IMR-90 (cell line): ENCODE data around the gene GAPVD1. TPM values are rescaled to one million over a fixed set of nuclear protein-coding genes. Genes with fewer than 3 reads are reported as not detected.
"Not testable (repeated sequence)": the region's sequence is repeated elsewhere in the genome, so short reads cannot be mapped to it uniquely, and the experiment has no call there.

Experiments
- ATAC-seq: fragments of 200-7000 bp; cut with Tn5 transposase; 2 replicates; pipeline ENCODE4 v1.9.1; 2020; ENCODE audit warnings: low read depth, mild to moderate bottlenecking, moderate library complexity
- BruUV-seq: library from RNA; stranded (reverse); fragments of 400-500 nt; replicated peaks from 2 replicates; lab custom pipeline; 2021; lab: Mats Ljungman, UMichigan
- CTCF ChIA-PET: fragments of 300-600 bp; formaldehyde crosslinking; extraction: SDS; loops from one replicate; lab custom pipeline; 2021; ENCODE audit warnings: antibody characterized with exemption; lab: Yijun Ruan, JAX
- POLR2A ChIA-PET: fragments of 300-600 bp; sonication (Branson Sonifier 250); formaldehyde crosslinking; loops from one replicate; lab custom pipeline; 2022; ENCODE audit warnings: antibody characterized with exemption; ENCODE audit not compliant: unreplicated experiment; lab: Charles Lee
- DNase-seq: peaks from one replicate; pipeline ENCODE4 v3.0.0; 2013
- H2AFZ ChIP-seq: replicated peaks from 2 replicates; pipeline ENCODE3; 2013; ENCODE audit warnings: low read length, mild to moderate bottlenecking; ENCODE audit not compliant: poor library complexity
- H2AK5ac ChIP-seq: 2 replicates; pipeline ENCODE4 v1.6.1; 2013; ENCODE audit warnings: low read depth, low read length, inconsistent platforms
- H2AK9ac ChIP-seq: replicated peaks from 2 replicates; pipeline ENCODE3; 2013; ENCODE audit warnings: mild to moderate bottlenecking, low read depth, low read length, moderate library complexity; ENCODE audit not compliant: poor library complexity
- H2BK120ac ChIP-seq: 2 replicates; pipeline ENCODE4 v1.6.1; 2013; ENCODE audit warnings: low read depth, low read length, inconsistent platforms
- H2BK15ac ChIP-seq: 3 replicates; pipeline ENCODE4 v1.6.1; 2013; ENCODE audit warnings: low read depth, low read length, inconsistent platforms
- H2BK20ac ChIP-seq: 2 replicates; pipeline ENCODE4 v1.6.1; 2013; ENCODE audit warnings: low read depth, mild to moderate bottlenecking, inconsistent platforms, low read length, moderate library complexity
- H2BK5ac ChIP-seq: 2 replicates; pipeline ENCODE4 v1.6.1; 2013; ENCODE audit warnings: mild to moderate bottlenecking, low read depth, low read length, inconsistent platforms; ENCODE audit not compliant: poor library complexity, severe bottlenecking
- H3K14ac ChIP-seq: replicated peaks from 2 replicates; pipeline ENCODE4 v1.6.1; 2013; ENCODE audit warnings: low read depth, low read length, inconsistent platforms
- H3K18ac ChIP-seq: 2 replicates; pipeline ENCODE4 v1.6.1; 2013; ENCODE audit warnings: low read depth, low read length, control low read depth
- H3K23ac ChIP-seq: 2 replicates; pipeline ENCODE4 v1.6.1; 2013; ENCODE audit warnings: low read depth, low read length, inconsistent platforms
- H3K27ac ChIP-seq: 2 replicates; pipeline ENCODE4 v1.5.1; 2013; ENCODE audit warnings: mild to moderate bottlenecking, control low read depth, low read length; ENCODE audit not compliant: insufficient read depth
- H3K27me3 ChIP-seq: 2 replicates; pipeline ENCODE4 v1.6.1; 2013; ENCODE audit warnings: low read length; ENCODE audit not compliant: control insufficient read depth, insufficient read depth
- H3K36me3 ChIP-seq: 2 replicates; pipeline ENCODE4 v1.6.1; 2013; ENCODE audit warnings: low read length, mixed read lengths; ENCODE audit not compliant: control insufficient read depth, insufficient read depth
- H3K4ac ChIP-seq: 2 replicates; pipeline ENCODE4 v1.6.1; 2013; ENCODE audit warnings: low read depth, low read length, inconsistent platforms
- H3K4me1 ChIP-seq: 2 replicates; pipeline ENCODE4 v1.6.1; 2013; ENCODE audit warnings: low read length, mixed read lengths; ENCODE audit not compliant: control insufficient read depth, insufficient read depth
- H3K4me2 ChIP-seq: 2 replicates; pipeline ENCODE4 v1.6.1; 2013; ENCODE audit warnings: low read depth, mild to moderate bottlenecking, control low read depth, low read length, moderate library complexity
- H3K4me3 ChIP-seq: 2 replicates; pipeline ENCODE4 v1.5.1; 2013; ENCODE audit warnings: low read depth, mild to moderate bottlenecking, control low read depth, low read length, moderate library complexity; ENCODE audit not compliant: insufficient read depth
- H3K56ac ChIP-seq: 2 replicates; pipeline ENCODE4 v1.6.1; 2013; ENCODE audit warnings: low read length, inconsistent platforms; ENCODE audit not compliant: insufficient read depth; ENCODE audit errors: extremely low read depth
- H3K79me1 ChIP-seq, 2 experiments: 2 replicates each; pipeline ENCODE4 v1.6.1; 2013; ENCODE audit warnings: low read length in 2 of 2, inconsistent platforms in 1 of 2, low read depth in 1 of 2
- H3K9ac ChIP-seq: 2 replicates; pipeline ENCODE4 v1.6.1; 2013; ENCODE audit warnings: low read depth, low read length, control low read depth
- H3K9me1 ChIP-seq: 2 replicates; pipeline ENCODE4 v1.6.1; 2013; ENCODE audit warnings: low read length, inconsistent platforms; ENCODE audit not compliant: insufficient read depth
- H3K9me3 ChIP-seq: 2 replicates; pipeline ENCODE4 v1.6.1; 2013; ENCODE audit warnings: low read length; ENCODE audit not compliant: control insufficient read depth, insufficient read depth
- H4K20me1 ChIP-seq: 2 replicates; pipeline ENCODE4 v1.6.1; 2013; ENCODE audit warnings: low read length, inconsistent platforms; ENCODE audit not compliant: insufficient read depth
- H4K5ac ChIP-seq: 2 replicates; pipeline ENCODE4 v1.6.1; 2013; ENCODE audit warnings: mild to moderate bottlenecking, low read depth, low read length, control low read depth
- H4K8ac ChIP-seq, 2 experiments: 2 replicates each; pipeline ENCODE4 v1.6.1; 2013; ENCODE audit warnings: low read depth in 2 of 2, low read length in 2 of 2, control low read depth in 1 of 2, inconsistent platforms in 1 of 2
- H4K91ac ChIP-seq: 2 replicates; pipeline ENCODE4 v1.6.1; 2013; ENCODE audit warnings: low read depth, low read length, inconsistent platforms; ENCODE audit not compliant: insufficient read depth
- WGBS, 2 experiments: methylation state at CpG; one replicate each; pipeline versions ENCODE4 v1.1.5 to v1.1.7; 2013; ENCODE audit warnings: missing lambda C conversion rate in 2 of 2; ENCODE audit not compliant: insufficient read length in 1 of 2; ENCODE audit errors: extremely low coverage in 2 of 2; 5-methylcytosine and 5-hydroxymethylcytosine counted together
- dilution Hi-C: fragments of 300-500 bp; cut with HindIII; formaldehyde crosslinking; loops from one replicate; pipeline ENCODE4 v1.14.3; 2018; ENCODE audit warnings: low sequenced_read_pairs; ENCODE audit not compliant: unreplicated experiment
- in situ Hi-C: fragments of 300-500 bp; cut with MboI; formaldehyde crosslinking; loops from 3 replicates; pipeline ENCODE4 v1.14.3; 2019; ENCODE audit warnings: low sequenced_read_pairs, inconsistent platforms, mixed read lengths
- intact Hi-C: fragments of 100-400 bp; cut with micrococcal nuclease; formaldehyde crosslinking; loops from 2 replicates; pipeline ENCODE4 v1.10.0; 2022
- polyA plus RNA-seq, 3 experiments: library from polyadenylated mRNA; depleted of rRNA; stranded (reverse); fragments of >200 nt; gene quantifications; 2 replicates each; pipeline ENCODE4 v1.2.3, GENCODE V29; 2012; ENCODE audit warnings: low replicate concordance in 1 of 3
- total RNA-seq: library from RNA; depleted of rRNA; stranded (reverse); fragments of >200 nt; gene quantifications from 2 replicates; pipeline ENCODE4 v1.2.3, GENCODE V29; 2012

Gene GAPVD1
- total and polyA plus RNA-seq, 2 of the 4 experiments (the other 2 are of a cell fraction) = 13.8 to 50.9 TPM

GRCh38 chr9:125286935-125287433, 25.4 kb downstream of the GAPVD1 start:
- H4K20me1 ChIP-seq = peaks cover 73% of the 10 kb centered on the region
- H3K4me2 ChIP-seq, DNase-seq, POLR2A ChIA-PET, H3K56ac ChIP-seq, H3K23ac ChIP-seq, H4K8ac ChIP-seq, H3K9ac ChIP-seq, H2AK9ac ChIP-seq, H4K5ac ChIP-seq, H3K18ac ChIP-seq, H2AK5ac ChIP-seq, CTCF ChIA-PET, H2BK15ac ChIP-seq, H3K4ac ChIP-seq, H4K91ac ChIP-seq, H3K4me3 ChIP-seq, H2BK120ac ChIP-seq, H2BK5ac ChIP-seq, H3K14ac ChIP-seq, in situ Hi-C loops, H3K27me3 ChIP-seq, H2AFZ ChIP-seq, H2BK20ac ChIP-seq, H3K9me3 ChIP-seq, dilution Hi-C loops, BruUV-seq, H3K36me3 ChIP-seq, ATAC-seq, intact Hi-C loops, H3K27ac ChIP-seq, H3K4me1 ChIP-seq: not testable (repeated sequence)
- peaks cover 34 to 94% of the 10 kb centered on the region in 2 experiments for H3K79me1 ChIP-seq
- H3K9me1 ChIP-seq = peaks cover 23% of the 10 kb centered on the region; the same call in 1 of the 2 replicates
- WGBS, 2 experiments = 100% methylated on average over 3 of the region's 7 CpGs; no CpG with 5 or more reads in 1 of the 2 experiments
